Fibroblast of mammary gland (primary cell): Measurements from ENCODE around the gene EMILIN3.

Source experiments
- DNase-seq: peaks from one replicate; pipeline ENCODE4 v3.0.0-alpha.2; 2010; ENCODE audit warnings: low read depth
- H3K4me3 ChIP-seq: 2 replicates; pipeline ENCODE4 v1.5.1; 2011; ENCODE audit warnings: low read depth, mild to moderate bottlenecking, low read length, moderate library complexity; ENCODE audit not compliant: control insufficient read depth
- CTCF ChIP-seq: conservative IDR thresholded peaks from 2 replicates; pipeline ENCODE4 v1.5.1; 2011; ENCODE audit warnings: low read depth, low read length, inconsistent platforms; ENCODE audit not compliant: control insufficient read depth, insufficient read depth

EMILIN3 gene

GRCh38 chr20:41344477-41344876, 22.1 kb downstream of the EMILIN3 start:
- TF ChIP-seq CTCF: no peak
- DNase-seq: no peak
- no peak overlapping the region for H3K4me3 ChIP-seq

GRCh38 chr20:41342474-41343464, 23.8 kb downstream of the EMILIN3 start:
- TF ChIP-seq CTCF: no peak
- DNase-seq: no peak
- H3K4me3 ChIP-seq: no peak overlapping the region

- no peak for TF ChIP-seq CTCF
- peak within 1 kb of the TSS; percentile 62 for H3K4me3 ChIP-seq
- peak; percentile 92 for DNase-seq
Measured at GRCh38 chr20:41340327-41341055, 26.1 kb downstream of the EMILIN3 start, which contains the start of gene LPIN3. TSS of gene LPIN3 (plus strand) at chr20:41340821. CDS start at chr20:41345804, 4,983 bp downstream.

- peak overlapping the region; percentile 62 for H3K4me3 ChIP-seq
- TF ChIP-seq CTCF: peak; percentile 80
- peak; percentile 62 for DNase-seq
Measured at GRCh38 chr20:41339957-41340326, 26.7 kb downstream of the EMILIN3 start.

GRCh38 chr20:41336711-41337492, 29.7 kb downstream of the EMILIN3 start:
- no peak for TF ChIP-seq CTCF

GRCh38 chr20:41335591-41335990, 31.0 kb downstream of the EMILIN3 start:
- no peak for DNase-seq
- no peak for TF ChIP-seq CTCF
- no peak overlapping the region for H3K4me3 ChIP-seq

More at GRCh38 chr20:41336711-41337492, 29.7 kb downstream of the EMILIN3 start:
- no peak overlapping the region for H3K4me3 ChIP-seq
- DNase-seq: no peak
